IMR-90 (cell line): ENCODE data around the gene DDX50. TPM values are rescaled to one million over a fixed set of nuclear protein-coding genes. Genes with fewer than 3 reads are reported as not detected.

ENCODE experiments used
- ATAC-seq: fragments of 200-7000 bp; cut with Tn5 transposase; 2 replicates; pipeline ENCODE4 v1.9.1; 2020; ENCODE audit warnings: low read depth, mild to moderate bottlenecking, moderate library complexity
- BruUV-seq: library from RNA; stranded (reverse); fragments of 400-500 nt; replicated peaks from 2 replicates; lab custom pipeline; 2021; lab: Mats Ljungman, UMichigan
- CTCF ChIA-PET: fragments of 300-600 bp; formaldehyde crosslinking; extraction: SDS; loops from one replicate; lab custom pipeline; 2021; ENCODE audit warnings: antibody characterized with exemption; lab: Yijun Ruan, JAX
- POLR2A ChIA-PET: fragments of 300-600 bp; sonication (Branson Sonifier 250); formaldehyde crosslinking; loops from one replicate; lab custom pipeline; 2022; ENCODE audit warnings: antibody characterized with exemption; ENCODE audit not compliant: unreplicated experiment; lab: Charles Lee
- DNase-seq: peaks from one replicate; pipeline ENCODE4 v3.0.0; 2013
- H2AFZ ChIP-seq: replicated peaks from 2 replicates; pipeline ENCODE3; 2013; ENCODE audit warnings: low read length, mild to moderate bottlenecking; ENCODE audit not compliant: poor library complexity
- H2AK5ac ChIP-seq: 2 replicates; pipeline ENCODE4 v1.6.1; 2013; ENCODE audit warnings: low read depth, low read length, inconsistent platforms
- H2AK9ac ChIP-seq: replicated peaks from 2 replicates; pipeline ENCODE3; 2013; ENCODE audit warnings: mild to moderate bottlenecking, low read depth, low read length, moderate library complexity; ENCODE audit not compliant: poor library complexity
- H2BK120ac ChIP-seq: 2 replicates; pipeline ENCODE4 v1.6.1; 2013; ENCODE audit warnings: low read depth, low read length, inconsistent platforms
- H2BK15ac ChIP-seq: 3 replicates; pipeline ENCODE4 v1.6.1; 2013; ENCODE audit warnings: low read depth, low read length, inconsistent platforms
- H2BK20ac ChIP-seq: 2 replicates; pipeline ENCODE4 v1.6.1; 2013; ENCODE audit warnings: low read depth, mild to moderate bottlenecking, inconsistent platforms, low read length, moderate library complexity
- H2BK5ac ChIP-seq: 2 replicates; pipeline ENCODE4 v1.6.1; 2013; ENCODE audit warnings: mild to moderate bottlenecking, low read depth, low read length, inconsistent platforms; ENCODE audit not compliant: poor library complexity, severe bottlenecking
- H3K14ac ChIP-seq: replicated peaks from 2 replicates; pipeline ENCODE4 v1.6.1; 2013; ENCODE audit warnings: low read depth, low read length, inconsistent platforms
- H3K18ac ChIP-seq: 2 replicates; pipeline ENCODE4 v1.6.1; 2013; ENCODE audit warnings: low read depth, low read length, control low read depth
- H3K23ac ChIP-seq: 2 replicates; pipeline ENCODE4 v1.6.1; 2013; ENCODE audit warnings: low read depth, low read length, inconsistent platforms
- H3K27ac ChIP-seq: 2 replicates; pipeline ENCODE4 v1.5.1; 2013; ENCODE audit warnings: mild to moderate bottlenecking, control low read depth, low read length; ENCODE audit not compliant: insufficient read depth
- H3K27me3 ChIP-seq: 2 replicates; pipeline ENCODE4 v1.6.1; 2013; ENCODE audit warnings: low read length; ENCODE audit not compliant: control insufficient read depth, insufficient read depth
- H3K36me3 ChIP-seq: 2 replicates; pipeline ENCODE4 v1.6.1; 2013; ENCODE audit warnings: low read length, mixed read lengths; ENCODE audit not compliant: control insufficient read depth, insufficient read depth
- H3K4ac ChIP-seq: 2 replicates; pipeline ENCODE4 v1.6.1; 2013; ENCODE audit warnings: low read depth, low read length, inconsistent platforms
- H3K4me1 ChIP-seq: 2 replicates; pipeline ENCODE4 v1.6.1; 2013; ENCODE audit warnings: low read length, mixed read lengths; ENCODE audit not compliant: control insufficient read depth, insufficient read depth
- H3K4me2 ChIP-seq: 2 replicates; pipeline ENCODE4 v1.6.1; 2013; ENCODE audit warnings: low read depth, mild to moderate bottlenecking, control low read depth, low read length, moderate library complexity
- H3K4me3 ChIP-seq: 2 replicates; pipeline ENCODE4 v1.5.1; 2013; ENCODE audit warnings: low read depth, mild to moderate bottlenecking, control low read depth, low read length, moderate library complexity; ENCODE audit not compliant: insufficient read depth
- H3K56ac ChIP-seq: 2 replicates; pipeline ENCODE4 v1.6.1; 2013; ENCODE audit warnings: low read length, inconsistent platforms; ENCODE audit not compliant: insufficient read depth; ENCODE audit errors: extremely low read depth
- H3K79me1 ChIP-seq, 2 experiments: 2 replicates each; pipeline ENCODE4 v1.6.1; 2013; ENCODE audit warnings: low read length in 2 of 2, inconsistent platforms in 1 of 2, low read depth in 1 of 2
- H3K9ac ChIP-seq: 2 replicates; pipeline ENCODE4 v1.6.1; 2013; ENCODE audit warnings: low read depth, low read length, control low read depth
- H3K9me1 ChIP-seq: 2 replicates; pipeline ENCODE4 v1.6.1; 2013; ENCODE audit warnings: low read length, inconsistent platforms; ENCODE audit not compliant: insufficient read depth
- H3K9me3 ChIP-seq: 2 replicates; pipeline ENCODE4 v1.6.1; 2013; ENCODE audit warnings: low read length; ENCODE audit not compliant: control insufficient read depth, insufficient read depth
- H4K20me1 ChIP-seq: 2 replicates; pipeline ENCODE4 v1.6.1; 2013; ENCODE audit warnings: low read length, inconsistent platforms; ENCODE audit not compliant: insufficient read depth
- H4K5ac ChIP-seq: 2 replicates; pipeline ENCODE4 v1.6.1; 2013; ENCODE audit warnings: mild to moderate bottlenecking, low read depth, low read length, control low read depth
- H4K8ac ChIP-seq, 2 experiments: 2 replicates each; pipeline ENCODE4 v1.6.1; 2013; ENCODE audit warnings: low read depth in 2 of 2, low read length in 2 of 2, control low read depth in 1 of 2, inconsistent platforms in 1 of 2
- H4K91ac ChIP-seq: 2 replicates; pipeline ENCODE4 v1.6.1; 2013; ENCODE audit warnings: low read depth, low read length, inconsistent platforms; ENCODE audit not compliant: insufficient read depth
- BHLHE40 ChIP-seq: fragments of 150-350 bp; IDR thresholded peaks from 2 replicates; pipeline ENCODE4 v1.6.1; 2016; ENCODE audit warnings: mild to moderate bottlenecking, low read depth, low read length
- CEBPB ChIP-seq: IDR thresholded peaks from 2 replicates; pipeline ENCODE4 v1.6.1; 2012; ENCODE audit warnings: low read depth, low read length, improper control_type of control experiment
- CHD1 ChIP-seq: IDR thresholded peaks from 2 replicates; pipeline ENCODE4 v1.6.1; 2012; ENCODE audit warnings: low read depth, low read length, improper control_type of control experiment
- CTCF ChIP-seq: conservative IDR thresholded peaks from 2 replicates; pipeline ENCODE4 v1.5.1; 2012; ENCODE audit warnings: mild to moderate bottlenecking, low read depth, low read length, improper control_type of control experiment
- ELK1 ChIP-seq: fragments of 150-350 bp; IDR thresholded peaks from 2 replicates; pipeline ENCODE4 v1.6.1; 2016; ENCODE audit warnings: low read depth, mild to moderate bottlenecking, low read length, moderate library complexity, borderline replicate concordance
- FOS ChIP-seq: fragments of 150-350 bp; IDR thresholded peaks from 2 replicates; pipeline ENCODE4 v1.6.1; 2016; ENCODE audit warnings: low read depth, low read length
- MAFK ChIP-seq: IDR thresholded peaks from 2 replicates; pipeline ENCODE4 v1.6.1; 2012; ENCODE audit warnings: low read depth, low read length, improper control_type of control experiment
- MAZ ChIP-seq: IDR thresholded peaks from 2 replicates; pipeline ENCODE4 v1.6.1; 2012; ENCODE audit warnings: low read depth, mild to moderate bottlenecking, low read length, improper control_type of control experiment, moderate library complexity, borderline replicate concordance
- MXI1 ChIP-seq: IDR thresholded peaks from 2 replicates; pipeline ENCODE4 v1.6.1; 2012; ENCODE audit warnings: low read depth, mild to moderate bottlenecking, low read length, moderate library complexity, borderline replicate concordance
- NFE2L2 ChIP-seq: fragments of 150-350 bp; IDR thresholded peaks from 2 replicates; pipeline ENCODE4 v1.6.1; 2016; ENCODE audit warnings: low read depth, mild to moderate bottlenecking, low read length
- POLR2A ChIP-seq: IDR thresholded peaks from 2 replicates; pipeline ENCODE4 v1.6.1; 2012; ENCODE audit warnings: mild to moderate bottlenecking, low read depth, low read length
- RAD21 ChIP-seq: IDR thresholded peaks from 2 replicates; pipeline ENCODE4 v1.6.1; 2012; ENCODE audit warnings: low read length, improper control_type of control experiment
- RCOR1 ChIP-seq: IDR thresholded peaks from 2 replicates; pipeline ENCODE4 v1.6.1; 2012; ENCODE audit warnings: mild to moderate bottlenecking, low read length, improper control_type of control experiment; ENCODE audit not compliant: insufficient replicate concordance
- RFX5 ChIP-seq: IDR thresholded peaks from 2 replicates; pipeline ENCODE4 v1.8.0; 2012; ENCODE audit warnings: low read depth, mild to moderate bottlenecking, low read length, moderate library complexity
- SMC3 ChIP-seq: fragments of 150-350 bp; IDR thresholded peaks from 2 replicates; pipeline ENCODE4 v1.6.1; 2016; ENCODE audit warnings: low read depth, mild to moderate bottlenecking, antibody characterized with exemption, low read length, moderate library complexity
- USF2 ChIP-seq: fragments of 150-350 bp; IDR thresholded peaks from 2 replicates; pipeline ENCODE4 v1.6.1; 2017; ENCODE audit warnings: mild to moderate bottlenecking, antibody characterized with exemption, low read length, low read depth
- dilution Hi-C: fragments of 300-500 bp; cut with HindIII; formaldehyde crosslinking; loops from one replicate; pipeline ENCODE4 v1.14.3; 2018; ENCODE audit warnings: low sequenced_read_pairs; ENCODE audit not compliant: unreplicated experiment
- in situ Hi-C: fragments of 300-500 bp; cut with MboI; formaldehyde crosslinking; loops from 3 replicates; pipeline ENCODE4 v1.14.3; 2019; ENCODE audit warnings: low sequenced_read_pairs, inconsistent platforms, mixed read lengths
- intact Hi-C: fragments of 100-400 bp; cut with micrococcal nuclease; formaldehyde crosslinking; loops from 2 replicates; pipeline ENCODE4 v1.10.0; 2022
- polyA plus RNA-seq, 3 experiments: library from polyadenylated mRNA; depleted of rRNA; stranded (reverse); fragments of >200 nt; gene quantifications; 2 replicates each; pipeline ENCODE4 v1.2.3, GENCODE V29; 2012; ENCODE audit warnings: low replicate concordance in 1 of 3
- total RNA-seq: library from RNA; depleted of rRNA; stranded (reverse); fragments of >200 nt; gene quantifications from 2 replicates; pipeline ENCODE4 v1.2.3, GENCODE V29; 2012

Gene DDX50
- total and polyA plus RNA-seq, 2 of the 4 experiments (the other 2 are of a cell fraction): 31.1 to 55.7 TPM

- H3K4me1 ChIP-seq: no peaks in the 10 kb centered on the region
- no peak overlapping the region for H3K4me2 ChIP-seq
- H3K9me3 ChIP-seq: no peaks in the 10 kb centered on the region
- ChIA-PET CTCF (interaction anchor here (0.6 kb wide), 2 partner anchors 136 to 236 kb away, joined by 7 to 8 read pairs; no protein-coding TSS in a partner anchor), POLR2A (no interaction called here)
- TF ChIP-seq CTCF (no peak), POLR2A (no peak), CHD1 (no peak), MAZ (no peak), ELK1 (no peak), MXI1 (no peak), RCOR1 (no peak), USF2 (no peak), BHLHE40 (no peak), NFE2L2 (no peak), MAFK (no peak), RAD21 (no peak), RFX5 (no peak), FOS (no peak), CEBPB (no peak), SMC3 (no peak)
- no peak overlapping the region for H2AFZ ChIP-seq
- H4K8ac ChIP-seq: no peak overlapping the region
- ATAC-seq (no peak), DNase-seq (no peak)
- H3K4me3 ChIP-seq: no peak overlapping the region
- H3K56ac ChIP-seq: no peak overlapping the region
- intact Hi-C loops: no loop called here
- peaks cover 10% of the 10 kb centered on the region; the same call in 1 of the 2 replicates for H4K20me1 ChIP-seq
- H3K4ac ChIP-seq: no peak overlapping the region
- H4K91ac ChIP-seq: no peak overlapping the region
- no peak overlapping the region for H2AK5ac ChIP-seq
- H3K36me3 ChIP-seq: peaks cover 22% of the 10 kb centered on the region
- H2AK9ac ChIP-seq: no peak overlapping the region
- H2BK20ac ChIP-seq: no peak overlapping the region
- dilution Hi-C loops: loop anchor here (25.0 kb wide), 1 partner anchor 162 kb away; no protein-coding TSS in a partner anchor
- H3K9ac ChIP-seq: no peak overlapping the region
- H2BK15ac ChIP-seq: no peak overlapping the region
- no peak overlapping the region for H3K18ac ChIP-seq
- no peak overlapping the region for H2BK5ac ChIP-seq
- H2BK120ac ChIP-seq: no peak overlapping the region
- no peaks in the 10 kb centered on the region for H3K27me3 ChIP-seq
- in situ Hi-C loops: no loop called here
- no peak overlapping the region for H3K23ac ChIP-seq
- H3K27ac ChIP-seq: no peak overlapping the region
- BruUV-seq: no TSS peak
- no peak overlapping the region for H3K14ac ChIP-seq
- no peaks in the 10 kb centered on the region for H3K9me1 ChIP-seq
- H4K5ac ChIP-seq: no peak overlapping the region
- peaks cover 12 to 27% of the 10 kb centered on the region in 2 experiments for H3K79me1 ChIP-seq
These were observed 23.5 kb downstream of the DDX50 start for GRCh38 chr10:68924593-68924992.
